Tibial artery (tissue), 4 donors: ENCODE measurements around the gene UBE2V1.

Source experiments
- DNase-seq, 2 donors: peaks; one replicate each; pipeline ENCODE4 v3.0.0-alpha.2; 2019
- H3K27ac ChIP-seq, 2 donors: fragments of 200-600 bp; sonication (generic) in 1 of 2; 1 replicate in 1 of 2; 2 replicates in 1 of 2; pipeline ENCODE4 v1.5.1; 2018 to 2019; ENCODE audit warnings: mild to moderate bottlenecking in 1 of 2
- H3K27me3 ChIP-seq, 2 donors: fragments of 200-600 bp; sonication (generic) in 1 of 2; one replicate each; pipeline versions ENCODE4 v1.5.1 to v1.6.0; 2016 to 2019
- H3K36me3 ChIP-seq, 3 donors: fragments of 200-600 bp; sonication (generic) in 2 of 3; one replicate each; pipeline ENCODE4 v1.5.1; 2016 to 2019; ENCODE audit warnings: mild to moderate bottlenecking in 2 of 3
- H3K4me1 ChIP-seq, 4 donors: fragments of 200-600 bp; sonication (generic) in 2 of 4; 1 replicate in 3 of 4; 2 replicates in 1 of 4; pipeline ENCODE4 v1.5.1; 2016 to 2019
- H3K4me3 ChIP-seq, 2 donors: fragments of 200-600 bp; sonication (generic) in 1 of 2; 1 replicate in 1 of 2; 2 replicates in 1 of 2; pipeline ENCODE4 v1.5.1; 2018 to 2019; ENCODE audit warnings: mild to moderate bottlenecking in 2 of 2
- H3K9me3 ChIP-seq, 3 donors: fragments of 200-600 bp; sonication (generic) in 1 of 3; one replicate each; pipeline ENCODE4 v1.5.1; 2016 to 2019
- intact Hi-C: fragments of 100-400 bp; cut with DNase I; formaldehyde crosslinking; loops from one replicate; pipeline ENCODE4 v1.15.0; 2023; ENCODE audit warnings: low total_unique reads
- TF ChIP-seq, protein P1 (sequence below), 2 experiments: fragments of 200-600 bp in 1 of 2; fragments of 450-650 bp in 1 of 2; IDR thresholded peaks; one replicate each; pipeline ENCODE4 v1.5.1; 2017 to 2019; ENCODE audit warnings: antibody characterized with exemption in 2 of 2, mild to moderate bottlenecking in 1 of 2, moderate library complexity in 1 of 2

UBE2V1 gene

GRCh38 chr20:50058662-50059402, 54.1 kb downstream of the UBE2V1 start:
- no peak overlapping the region for H3K4me3 ChIP-seq
- no peak overlapping the region for H3K27ac ChIP-seq
- peaks cover 0 to 6% of the 10 kb centered on the region in 2 donors for H3K27me3 ChIP-seq
- intact Hi-C loops, result no loop called here
- DNase-seq, result no peak
- H3K4me1 ChIP-seq, result peaks cover 0 to 14% (median 11%) of the 10 kb centered on the region in 4 donors
- no peaks in the 10 kb centered on the region for H3K9me3 ChIP-seq
- TF ChIP-seq, protein P1, sequence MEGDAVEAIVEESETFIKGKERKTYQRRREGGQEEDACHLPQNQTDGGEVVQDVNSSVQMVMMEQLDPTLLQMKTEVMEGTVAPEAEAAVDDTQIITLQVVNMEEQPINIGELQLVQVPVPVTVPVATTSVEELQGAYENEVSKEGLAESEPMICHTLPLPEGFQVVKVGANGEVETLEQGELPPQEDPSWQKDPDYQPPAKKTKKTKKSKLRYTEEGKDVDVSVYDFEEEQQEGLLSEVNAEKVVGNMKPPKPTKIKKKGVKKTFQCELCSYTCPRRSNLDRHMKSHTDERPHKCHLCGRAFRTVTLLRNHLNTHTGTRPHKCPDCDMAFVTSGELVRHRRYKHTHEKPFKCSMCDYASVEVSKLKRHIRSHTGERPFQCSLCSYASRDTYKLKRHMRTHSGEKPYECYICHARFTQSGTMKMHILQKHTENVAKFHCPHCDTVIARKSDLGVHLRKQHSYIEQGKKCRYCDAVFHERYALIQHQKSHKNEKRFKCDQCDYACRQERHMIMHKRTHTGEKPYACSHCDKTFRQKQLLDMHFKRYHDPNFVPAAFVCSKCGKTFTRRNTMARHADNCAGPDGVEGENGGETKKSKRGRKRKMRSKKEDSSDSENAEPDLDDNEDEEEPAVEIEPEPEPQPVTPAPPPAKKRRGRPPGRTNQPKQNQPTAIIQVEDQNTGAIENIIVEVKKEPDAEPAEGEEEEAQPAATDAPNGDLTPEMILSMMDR (IDR thresholded peaks at IDR 0.05), result no peak
- no peaks in the 10 kb centered on the region for H3K36me3 ChIP-seq

DNA sequence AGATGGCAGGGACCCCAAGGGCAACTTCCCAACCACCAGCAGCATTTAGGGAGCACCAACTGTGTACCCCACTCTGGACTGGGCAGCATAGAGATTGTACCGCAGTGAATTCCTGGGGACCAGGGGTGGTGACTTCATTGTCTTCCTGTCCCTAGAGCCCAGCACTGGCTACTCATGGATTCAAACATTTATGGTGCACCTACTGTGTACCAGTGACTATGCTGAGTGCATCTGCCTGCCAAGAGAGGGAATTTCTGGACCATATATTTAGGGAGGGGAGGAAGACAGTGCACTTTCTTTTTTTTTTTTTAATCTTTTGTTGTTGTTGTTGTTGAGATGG, 55.3 kb downstream of the UBE2V1 start:
- Histone ChIP-seq H3K4me3 (no peak overlapping the region), H3K9me3 (no peaks in the 10 kb centered on the region), H3K4me1 (peaks cover 0 to 15% (median 13%) of the 10 kb centered on the region in 4 donors), H3K27ac (no peak overlapping the region), H3K27me3 (peaks cover 0 to 6% of the 10 kb centered on the region in 2 donors), H3K36me3 (no peaks in the 10 kb centered on the region)
- intact Hi-C loops, result no loop called here
- no peak for DNase-seq
- TF ChIP-seq, protein P1 (IDR thresholded peaks at IDR 0.05), result no peak

- intact Hi-C loops, result no loop called here
- peaks cover 0 to 6% of the 10 kb centered on the region in 2 donors for H3K27me3 ChIP-seq
- no peak overlapping the region for H3K4me3 ChIP-seq
- H3K4me1 ChIP-seq, result peaks cover 0 to 15% (median 13%) of the 10 kb centered on the region in 4 donors
- H3K36me3 ChIP-seq, result no peaks in the 10 kb centered on the region
- H3K9me3 ChIP-seq, result no peaks in the 10 kb centered on the region
- DNase-seq, result no peak
- TF ChIP-seq, protein P1 (IDR thresholded peaks at IDR 0.05), result no peak
- H3K27ac ChIP-seq, result no peak overlapping the region
These were observed 55.8 kb downstream of the UBE2V1 start for GRCh38 chr20:50056951-50057713.

GRCh38 chr20:50056408-50056926, 56.5 kb downstream of the UBE2V1 start:
- intact Hi-C loops, result no loop called here
- TF ChIP-seq, protein P1 (IDR thresholded peaks at IDR 0.05), result no peak

DNA sequence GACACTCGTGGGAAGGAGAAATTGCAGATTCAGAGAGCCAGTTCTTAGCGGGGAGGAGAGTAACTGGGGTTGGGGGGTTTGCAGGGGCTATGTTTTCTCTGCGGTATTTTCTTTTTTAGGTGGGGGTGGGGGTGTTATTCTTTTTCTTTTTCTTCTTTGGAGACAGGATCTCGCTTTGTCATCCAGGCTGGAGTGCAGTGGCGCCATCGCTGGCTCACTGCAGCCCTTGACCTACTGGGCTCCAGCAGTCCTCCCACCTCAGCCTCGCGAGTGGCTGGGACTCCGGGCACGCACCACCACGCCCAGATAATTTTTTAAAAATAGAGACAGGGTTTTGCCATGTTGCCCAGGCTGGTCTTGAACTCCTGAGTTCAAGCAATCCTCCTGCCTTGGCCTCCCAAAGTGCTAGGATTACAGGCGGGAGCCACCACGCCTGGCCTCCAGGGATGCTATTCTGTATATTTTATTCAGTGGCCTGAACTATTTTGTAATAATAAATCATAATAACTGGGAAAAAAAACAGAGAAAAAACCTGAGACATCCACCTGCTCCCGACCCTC, 57.3 kb downstream of the UBE2V1 start:
- Histone ChIP-seq H3K4me3 (no peak overlapping the region), H3K27ac (peak overlapping the region in 1 of 2 donors; percentile 45), H3K9me3 (no peaks in the 10 kb centered on the region), H3K4me1 (peaks cover 0 to 15% (median 13%) of the 10 kb centered on the region in 4 donors), H3K27me3 (peaks cover 0 to 2% of the 10 kb centered on the region in 2 donors), H3K36me3 (no peaks in the 10 kb centered on the region)
- no peak for DNase-seq
- intact Hi-C loops, result no loop called here
- TF ChIP-seq, protein P1 (IDR thresholded peaks at IDR 0.05), result no peak

More at GRCh38 chr20:50056408-50056926, 56.5 kb downstream of the UBE2V1 start:
- DNase-seq, result no peak
- Histone ChIP-seq H3K4me1 (peaks cover 0 to 15% (median 13%) of the 10 kb centered on the region in 4 donors), H3K9me3 (no peaks in the 10 kb centered on the region), H3K4me3 (no peak overlapping the region), H3K27ac (no peak overlapping the region), H3K36me3 (no peaks in the 10 kb centered on the region), H3K27me3 (peaks cover 0 to 6% of the 10 kb centered on the region in 2 donors)
